ENCODE data around the gene FBN2. TPM values are rescaled to one million over a fixed set of nuclear protein-coding genes. Genes with fewer than 3 reads are reported as not detected.
"Not testable (repeated sequence)": the region's sequence is repeated elsewhere in the genome, so short reads cannot be mapped to it uniquely, and the experiment has no call there.

The FBN2 gene
- total RNA-seq, 1 donor from 2014 or later, result not detected

DNA sequence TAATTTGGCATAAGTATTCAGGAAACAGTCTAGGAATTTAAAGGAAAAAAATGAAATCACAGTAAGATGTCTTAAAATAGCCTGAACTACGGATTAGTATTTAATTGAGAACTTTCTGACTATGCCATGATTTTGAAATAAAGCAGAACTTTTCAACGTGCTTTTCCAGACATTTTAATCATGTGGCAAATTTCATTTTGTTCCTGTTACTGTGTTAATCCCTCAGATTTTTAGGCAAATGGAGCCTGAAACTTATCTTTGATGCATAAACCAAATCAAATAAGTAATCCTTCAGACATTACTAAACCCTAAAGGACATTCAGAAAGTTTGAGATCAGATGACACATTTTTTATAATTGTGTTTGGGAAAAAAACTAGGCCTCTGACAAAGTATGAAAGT is 75.7 kb downstream of the FBN2 start:
- H3K27ac Mint-ChIP-seq, result no peak overlapping the region
- intact Hi-C loops (cut with micrococcal nuclease), result no loop called here

DNA sequence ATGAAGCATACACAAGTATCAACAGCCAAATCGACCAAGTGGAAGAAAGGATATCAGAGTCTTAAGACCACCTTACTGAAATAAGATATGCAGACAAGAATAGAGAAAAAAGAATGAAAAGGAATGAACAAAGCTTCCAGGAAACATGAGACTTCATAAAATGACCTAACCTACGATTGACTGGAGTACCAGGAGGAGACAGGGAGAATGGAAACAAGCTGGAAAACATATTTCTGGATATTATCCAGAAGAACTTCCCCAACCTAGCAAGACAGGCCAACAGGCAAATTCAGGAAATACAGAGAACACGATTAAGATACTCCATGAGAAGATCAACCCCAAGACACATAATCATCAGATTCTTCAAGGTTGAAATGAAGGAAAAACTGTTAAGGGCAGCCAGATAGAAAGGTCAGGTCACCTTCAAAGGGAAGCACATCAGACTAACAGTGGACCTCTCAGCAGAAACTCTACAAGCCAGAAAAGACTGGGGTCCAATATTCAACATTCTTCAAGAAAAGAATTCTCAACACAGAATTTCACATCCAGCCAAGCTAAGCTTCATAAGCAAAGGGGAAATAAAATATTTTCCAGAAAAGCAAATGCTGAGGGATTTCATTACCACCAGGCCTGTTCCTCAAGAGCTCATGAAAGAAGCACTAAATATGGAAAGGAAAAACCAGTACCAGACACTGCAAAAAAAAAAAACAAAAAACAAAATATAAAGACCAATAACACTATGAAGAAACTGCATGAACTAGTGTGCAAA is 80.7 kb downstream of the FBN2 start:
- H3K27me3 Mint-ChIP-seq (ENCODE audit: insufficient read depth); H3K27ac Mint-ChIP-seq; intact Hi-C loops (cut with micrococcal nuclease); H3K36me3 Mint-ChIP-seq (ENCODE audit: low read depth); H3K9me3 Mint-ChIP-seq; H3K4me1 Mint-ChIP-seq (ENCODE audit: low read depth); DNase-seq (ENCODE audit: low spot score); H3K4me3 Mint-ChIP-seq: not testable (repeated sequence)

More for the DNA sequence above, 75.7 kb downstream of the FBN2 start:
- no peaks in the 10 kb centered on the region for H3K9me3 Mint-ChIP-seq
- no peak overlapping the region for H3K4me3 Mint-ChIP-seq
- H3K27me3 Mint-ChIP-seq (ENCODE audit: insufficient read depth), result no peaks in the 10 kb centered on the region
- no peak for DNase-seq (ENCODE audit: low spot score)
- H3K4me1 Mint-ChIP-seq (ENCODE audit: low read depth), result no peaks in the 10 kb centered on the region
- H3K36me3 Mint-ChIP-seq (ENCODE audit: low read depth), result no peaks in the 10 kb centered on the region

- Mint-ChIP-seq H3K4me1 (ENCODE audit: low read depth) (no peaks in the 10 kb centered on the region), H3K27ac (no peak overlapping the region), H3K9me3 (no peaks in the 10 kb centered on the region), H3K27me3 (ENCODE audit: insufficient read depth) (no peaks in the 10 kb centered on the region), H3K4me3 (no peak overlapping the region), H3K36me3 (ENCODE audit: low read depth) (no peaks in the 10 kb centered on the region)
- DNase-seq (ENCODE audit: low spot score), result no peak
- intact Hi-C loops (cut with micrococcal nuclease), result no loop called here
Measured at GRCh38 chr5:128455841-128456361, 82.1 kb downstream of the FBN2 start.

DNA sequence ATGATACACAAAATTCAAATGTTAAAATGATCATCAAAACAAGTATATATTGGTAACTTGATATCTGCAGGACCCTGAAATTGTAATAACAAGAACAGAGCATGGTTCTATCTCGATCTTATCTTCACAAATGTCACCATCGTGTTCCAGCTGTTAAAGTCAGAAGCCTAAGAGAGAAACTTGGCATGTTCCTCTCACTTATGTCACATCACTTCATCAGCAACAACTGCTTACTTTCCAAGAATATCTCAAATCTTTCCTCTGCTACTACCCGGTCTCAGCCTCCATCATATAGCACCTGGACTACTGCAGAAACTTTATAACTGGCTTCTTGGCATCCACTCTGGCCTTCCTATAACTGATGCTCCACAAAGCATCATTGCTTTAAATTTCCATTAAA is 84.9 kb downstream of the FBN2 start:
- intact Hi-C loops (cut with micrococcal nuclease), result no loop called here
- Mint-ChIP-seq H3K4me1 (ENCODE audit: low read depth) (no peaks in the 10 kb centered on the region), H3K4me3 (no peak overlapping the region), H3K9me3 (peaks cover under 1% of the 10 kb centered on the region), H3K36me3 (ENCODE audit: low read depth) (no peaks in the 10 kb centered on the region), H3K27me3 (ENCODE audit: insufficient read depth) (no peaks in the 10 kb centered on the region), H3K27ac (no peak overlapping the region)
- DNase-seq (ENCODE audit: low spot score), result no peak

- H3K27me3 Mint-ChIP-seq (ENCODE audit: insufficient read depth); H3K36me3 Mint-ChIP-seq (ENCODE audit: low read depth); intact Hi-C loops (cut with micrococcal nuclease); DNase-seq (ENCODE audit: low spot score); H3K4me3 Mint-ChIP-seq; H3K27ac Mint-ChIP-seq; H3K4me1 Mint-ChIP-seq (ENCODE audit: low read depth): not testable (repeated sequence)
- H3K9me3 Mint-ChIP-seq, result peaks cover 14% of the 10 kb centered on the region
Measured at GRCh38 chr5:128447224-128447623, 90.8 kb downstream of the FBN2 start.

- no peaks in the 10 kb centered on the region for H3K27me3 Mint-ChIP-seq (ENCODE audit: insufficient read depth)
- no peaks in the 10 kb centered on the region for H3K36me3 Mint-ChIP-seq (ENCODE audit: low read depth)
- H3K27ac Mint-ChIP-seq, result no peak overlapping the region
- intact Hi-C loops (cut with micrococcal nuclease), result no loop called here
- H3K9me3 Mint-ChIP-seq, result peaks cover 2% of the 10 kb centered on the region
- H3K4me1 Mint-ChIP-seq (ENCODE audit: low read depth), result no peaks in the 10 kb centered on the region
- no peak for DNase-seq (ENCODE audit: low spot score)
- H3K4me3 Mint-ChIP-seq, result no peak overlapping the region
Measured at GRCh38 chr5:128441941-128442350, 96.1 kb downstream of the FBN2 start.

DNA sequence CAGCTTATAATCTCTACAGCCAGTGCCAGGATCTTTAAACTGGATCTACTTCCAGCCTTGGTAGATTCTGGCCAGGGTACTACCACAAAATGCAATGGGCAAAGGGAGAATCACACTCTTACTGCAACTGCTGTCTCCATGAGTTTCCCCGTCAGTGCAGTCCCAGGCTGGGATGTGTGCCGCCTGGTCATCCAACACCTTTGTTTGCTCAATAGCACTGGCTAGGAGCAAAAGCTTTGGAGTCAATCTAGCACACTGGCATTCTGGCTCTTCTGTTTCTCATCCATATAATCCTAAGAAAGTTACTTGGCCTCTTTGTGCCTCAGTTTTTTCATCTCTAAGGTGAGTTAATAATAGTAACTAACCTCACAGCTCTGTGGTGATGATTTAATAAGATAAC is 96.9 kb downstream of the FBN2 start:
- intact Hi-C loops (cut with micrococcal nuclease), result no loop called here
- H3K4me1 Mint-ChIP-seq (ENCODE audit: low read depth), result no peaks in the 10 kb centered on the region
- no peak overlapping the region for H3K27ac Mint-ChIP-seq
- H3K4me3 Mint-ChIP-seq, result no peak overlapping the region
- H3K27me3 Mint-ChIP-seq (ENCODE audit: insufficient read depth), result no peaks in the 10 kb centered on the region
- no peaks in the 10 kb centered on the region for H3K9me3 Mint-ChIP-seq
- H3K36me3 Mint-ChIP-seq (ENCODE audit: low read depth), result no peaks in the 10 kb centered on the region
- DNase-seq (ENCODE audit: low spot score), result no peak

- no peaks in the 10 kb centered on the region for H3K9me3 Mint-ChIP-seq
- no peaks in the 10 kb centered on the region for H3K27me3 Mint-ChIP-seq (ENCODE audit: insufficient read depth)
- no peaks in the 10 kb centered on the region for H3K4me1 Mint-ChIP-seq (ENCODE audit: low read depth)
- H3K27ac Mint-ChIP-seq, result no peak overlapping the region
- no peaks in the 10 kb centered on the region for H3K36me3 Mint-ChIP-seq (ENCODE audit: low read depth)
- no peak overlapping the region for H3K4me3 Mint-ChIP-seq
- intact Hi-C loops (cut with micrococcal nuclease), result no loop called here
- no peak for DNase-seq (ENCODE audit: low spot score)
Measured at GRCh38 chr5:128436749-128437188, 101.3 kb downstream of the FBN2 start.

DNA sequence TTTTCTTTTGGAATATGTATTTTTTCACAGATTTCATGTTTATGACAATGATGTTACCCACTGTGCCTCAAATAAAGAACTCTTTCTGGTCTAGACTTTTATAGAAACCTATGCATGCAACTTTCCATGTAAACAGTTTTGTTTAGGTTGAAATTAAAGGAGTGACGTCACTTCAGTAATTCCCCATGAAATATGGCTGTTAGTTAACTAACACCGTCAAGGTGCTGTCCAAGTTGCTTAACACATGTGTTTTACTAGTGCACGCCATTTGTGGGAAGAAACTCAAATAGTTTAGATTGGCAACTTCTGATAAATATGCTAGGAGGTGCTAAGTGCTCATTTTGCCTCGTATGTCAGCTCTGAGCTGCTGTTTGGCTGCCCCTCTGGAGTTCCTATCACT is 102.2 kb downstream of the FBN2 start:
- Mint-ChIP-seq H3K27me3 (ENCODE audit: insufficient read depth) (no peaks in the 10 kb centered on the region), H3K27ac (no peak overlapping the region), H3K4me1 (ENCODE audit: low read depth) (no peaks in the 10 kb centered on the region), H3K4me3 (no peak overlapping the region), H3K9me3 (no peaks in the 10 kb centered on the region), H3K36me3 (ENCODE audit: low read depth) (no peaks in the 10 kb centered on the region)
- intact Hi-C loops (cut with micrococcal nuclease), result no loop called here
- no peak for DNase-seq (ENCODE audit: low spot score)

DNA sequence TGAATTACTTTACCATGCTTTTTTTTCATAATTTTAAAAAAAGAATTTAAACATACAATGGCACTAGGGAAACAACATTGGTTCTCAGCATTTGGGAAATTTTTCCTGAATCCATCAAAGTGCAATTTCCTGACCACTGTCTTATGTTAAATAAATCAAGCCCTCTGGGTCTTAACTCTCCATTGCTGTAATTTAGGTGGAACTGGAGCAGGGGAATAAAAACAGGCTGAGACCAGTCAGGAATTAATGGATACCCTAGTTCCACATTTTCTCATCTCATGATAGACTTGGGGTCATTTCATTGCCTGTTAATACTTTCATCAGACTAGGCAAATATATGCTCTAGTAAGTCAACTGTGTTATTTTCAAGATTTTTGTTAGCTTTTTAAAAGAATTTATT is 103.1 kb downstream of the FBN2 start:
- no peaks in the 10 kb centered on the region for H3K36me3 Mint-ChIP-seq (ENCODE audit: low read depth)
- H3K9me3 Mint-ChIP-seq, result no peaks in the 10 kb centered on the region
- H3K4me3 Mint-ChIP-seq, result no peak overlapping the region
- no peaks in the 10 kb centered on the region for H3K27me3 Mint-ChIP-seq (ENCODE audit: insufficient read depth)
- no peak for DNase-seq (ENCODE audit: low spot score)
- H3K4me1 Mint-ChIP-seq (ENCODE audit: low read depth), result no peaks in the 10 kb centered on the region
- intact Hi-C loops (cut with micrococcal nuclease), result no loop called here
- H3K27ac Mint-ChIP-seq, result no peak overlapping the region

DNA sequence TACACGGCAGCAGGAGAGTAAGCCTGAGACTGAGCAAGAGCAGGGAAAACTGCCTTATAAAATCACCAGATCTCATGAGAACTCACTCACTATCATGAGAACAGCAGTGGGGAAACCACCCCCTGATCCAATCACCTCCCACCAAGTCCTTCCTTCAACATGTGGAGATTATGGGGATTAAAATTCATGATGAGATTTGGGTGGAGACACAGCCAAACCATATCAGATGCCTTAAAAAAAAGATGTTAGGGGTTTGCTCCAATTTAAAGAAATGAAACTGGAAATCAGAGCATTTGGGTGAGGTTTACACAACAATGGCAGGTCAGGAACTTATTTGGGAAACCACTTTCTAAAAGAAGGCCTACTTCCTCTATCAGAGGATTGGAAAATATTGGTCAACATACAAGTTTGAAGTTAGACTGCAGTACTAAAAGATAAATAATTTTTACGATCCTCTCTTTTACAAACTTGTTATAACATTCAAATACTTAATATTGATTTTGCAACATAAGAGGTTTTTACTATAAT is 105.1 kb downstream of the FBN2 start:
- no peaks in the 10 kb centered on the region for H3K4me1 Mint-ChIP-seq (ENCODE audit: low read depth)
- no peak overlapping the region for H3K27ac Mint-ChIP-seq
- H3K9me3 Mint-ChIP-seq, result no peaks in the 10 kb centered on the region
- no peak overlapping the region for H3K4me3 Mint-ChIP-seq
- no peak for DNase-seq (ENCODE audit: low spot score)
- H3K36me3 Mint-ChIP-seq (ENCODE audit: low read depth), result no peaks in the 10 kb centered on the region
- intact Hi-C loops (cut with micrococcal nuclease), result no loop called here
- H3K27me3 Mint-ChIP-seq (ENCODE audit: insufficient read depth), result no peaks in the 10 kb centered on the region

GRCh38 chr5:128427921-128428320 is 110.1 kb downstream of the FBN2 start:
- Mint-ChIP-seq H3K4me1 (ENCODE audit: low read depth) (no peaks in the 10 kb centered on the region), H3K27ac (no peak overlapping the region), H3K9me3 (no peaks in the 10 kb centered on the region), H3K36me3 (ENCODE audit: low read depth) (no peaks in the 10 kb centered on the region), H3K27me3 (ENCODE audit: insufficient read depth) (no peaks in the 10 kb centered on the region), H3K4me3 (no peak overlapping the region)
- intact Hi-C loops (cut with micrococcal nuclease), result no loop called here
- no peak for DNase-seq (ENCODE audit: low spot score)

GRCh38 chr5:128426090-128426534 is 111.9 kb downstream of the FBN2 start:
- H3K4me3 Mint-ChIP-seq, result no peak overlapping the region
- intact Hi-C loops (cut with micrococcal nuclease), result no loop called here
- H3K27me3 Mint-ChIP-seq (ENCODE audit: insufficient read depth), result no peaks in the 10 kb centered on the region
- no peak overlapping the region for H3K27ac Mint-ChIP-seq
- DNase-seq (ENCODE audit: low spot score), result no peak
- H3K36me3 Mint-ChIP-seq (ENCODE audit: low read depth), result no peaks in the 10 kb centered on the region
- H3K4me1 Mint-ChIP-seq (ENCODE audit: low read depth), result no peaks in the 10 kb centered on the region
- H3K9me3 Mint-ChIP-seq, result no peaks in the 10 kb centered on the region

Data from activated T-helper 1 cell treated with anti-CD3 and anti-CD28 coated beads, Interleukin-12 subunit alpha, Interleukin-12 subunit beta, Interleukin-2, Interleukin-4 antibody, amounts not matched to agents 30 ng/mL and 10 ng/mL and 1 ng/mL, durations not matched to agents 14 hours and 24 hours and 36 hours (primary cell).